Transverse colon (tissue), 4 donors: ENCODE results near the gene PCDHGA2. TPM values are rescaled to one million over a fixed set of nuclear protein-coding genes. Genes with fewer than 3 reads are reported as not detected.

ENCODE experiments used
- DNase-seq: peaks from one replicate; pipeline ENCODE4 v3.0.0-alpha.2; 2019
- H3K27ac ChIP-seq, 4 donors: fragments of 200-600 bp; sonication (generic); 2 replicates each; pipeline ENCODE4 v1.5.1; 2016 to 2018; ENCODE audit warnings: inconsistent platforms in 4 of 4
- H3K27me3 ChIP-seq: fragments of 200-600 bp; sonication (generic); 2 replicates; pipeline ENCODE4 v1.5.1; 2017; ENCODE audit warnings: inconsistent platforms
- H3K36me3 ChIP-seq, 4 donors: fragments of 200-600 bp; sonication (generic); 2 replicates each; pipeline ENCODE4 v1.5.1; 2017 to 2019; ENCODE audit warnings: inconsistent platforms in 4 of 4
- H3K4me1 ChIP-seq, 4 donors: fragments of 200-600 bp; sonication (generic); 2 replicates each; pipeline ENCODE4 v1.5.1; 2017 to 2020; ENCODE audit warnings: inconsistent platforms in 4 of 4
- H3K4me3 ChIP-seq, 4 donors: fragments of 200-600 bp; sonication (generic); 1 replicate in 1 of 4; 2 replicates in 3 of 4; pipeline versions ENCODE4 v1.5.1 to v1.6.1; 2017 to 2019; ENCODE audit warnings: inconsistent platforms in 4 of 4
- H3K9me3 ChIP-seq, 2 donors: fragments of 200-600 bp; sonication (generic); 2 replicates each; pipeline ENCODE4 v1.5.1; 2017 to 2019; ENCODE audit warnings: inconsistent platforms in 2 of 2
- CTCF ChIP-seq, 5 experiments: fragments of 200-600 bp in 3 of 5; fragments of 450-650 bp in 2 of 5; sonication (generic) in 3 of 5; IDR thresholded peaks; 1 replicate in 2 of 5; 2 replicates in 3 of 5; pipeline ENCODE4 v1.5.1; 2016 to 2017; ENCODE audit warnings: antibody characterized with exemption in 5 of 5, inconsistent platforms in 3 of 5, mild to moderate bottlenecking in 2 of 5, moderate library complexity in 1 of 5
- EP300 ChIP-seq: sonication (generic); formaldehyde crosslinking; IDR thresholded peaks from one replicate; pipeline ENCODE4 v1.6.1; 2017; ENCODE audit warnings: antibody characterized with exemption, low read depth
- POLR2A ChIP-seq: fragments of 450-650 bp; IDR thresholded peaks from one replicate; pipeline ENCODE4 v1.6.1; 2016; ENCODE audit warnings: antibody characterized with exemption, mild to moderate bottlenecking, moderate library complexity
- POLR2AphosphoS5 ChIP-seq, 3 donors: sonication (generic); formaldehyde crosslinking; IDR thresholded peaks; one replicate each; pipeline ENCODE4 v1.6.1; 2016; ENCODE audit warnings: antibody characterized with exemption in 3 of 3
- WGBS, 2 donors: methylation state at CpG; one replicate each; pipeline ENCODE4 v1.1.5; 2018; ENCODE audit warnings: low coverage in 1 of 2; 5-methylcytosine and 5-hydroxymethylcytosine counted together
- in situ Hi-C, 4 donors: fragments of 200-750 bp; cut with MboI; loops; one replicate each; pipeline versions ENCODE4 v1.15.0 to v1.15.1; 2017; ENCODE audit warnings: low sequenced_read_pairs in 3 of 4, low pct_ligation_motif_present in 1 of 4, low pct_unique_long_range_greater_than_20kb in 1 of 4
- intact Hi-C: fragments of 100-400 bp; cut with DNase I; formaldehyde crosslinking; loops from one replicate; pipeline ENCODE4 v1.15.1; 2023; ENCODE audit warnings: low total_unique reads
- total RNA-seq, 4 donors: library from RNA; depleted of rRNA; stranded (reverse); fragments of >200 nt; gene quantifications; one replicate each; pipeline ENCODE4 v1.1.0, GENCODE V29; 2016

The PCDHGA2 gene
- total RNA-seq, 4 donors from 2014 or later = 0.68 to 1.9 (median 1.6) TPM

- intact Hi-C loops = no loop called here
- no peaks in the 10 kb centered on the region for H3K4me1 ChIP-seq
- H3K27me3 ChIP-seq = peaks cover 11% of the 10 kb centered on the region
- in situ Hi-C loops = loop anchor here in 1 of 4 donors (25.0 kb wide), 1 partner anchor 177 kb away; the partner anchor contains the start of genes PCDHB12, PCDHB13 and PCDHB14
- H3K27ac ChIP-seq = no peak overlapping the region
- no peak overlapping the region for H3K4me3 ChIP-seq
- H3K9me3 ChIP-seq = peaks cover 74 to 89% of the 10 kb centered on the region in 2 donors
- DNase-seq = no peak
- no peaks in the 10 kb centered on the region for H3K36me3 ChIP-seq
- no peak for TF ChIP-seq CTCF (IDR thresholded peaks at IDR 0.05)
- no peak for TF ChIP-seq POLR2AphosphoS5 (IDR thresholded peaks at IDR 0.05)
- no peak for TF ChIP-seq POLR2A
- no peak for TF ChIP-seq EP300
- 76 to 80% methylated on average over 3 to 65 of the region's 77 CpGs for WGBS, 2 donors
Observed at GRCh38 chr5:141389153-141390042, 50.8 kb downstream of the PCDHGA2 start.

- no peaks in the 10 kb centered on the region for H3K36me3 ChIP-seq
- H3K4me1 ChIP-seq = no peaks in the 10 kb centered on the region
- TF ChIP-seq POLR2AphosphoS5 (IDR thresholded peaks at IDR 0.05) (no peak), CTCF (IDR thresholded peaks at IDR 0.05) (no peak), EP300 (no peak), POLR2A (no peak)
- in situ Hi-C loops = loop anchor here in 1 of 4 donors (25.0 kb wide), 1 partner anchor 180 kb away; the partner anchor contains the start of genes PCDHB12, PCDHB13 and PCDHB14
- intact Hi-C loops = no loop called here
- H3K9me3 ChIP-seq = peaks cover 63 to 83% of the 10 kb centered on the region in 2 donors
- no peak within 1 kb of the TSS for H3K27ac ChIP-seq
- no peak for DNase-seq
- H3K4me3 ChIP-seq = no peak within 1 kb of the TSS
- peaks cover 23% of the 10 kb centered on the region for H3K27me3 ChIP-seq
- WGBS, 2 donors = 30 to 65% methylated on average over 6 to 38 of the region's 38 CpGs
Observed at GRCh38 chr5:141392429-141393198, 54.1 kb downstream of the PCDHGA2 start, which contains the start of gene PCDHGA8. TSS of gene PCDHGA8 (plus strand) at chr5:141392633. CDS start at chr5:141392814, 181 bp downstream.

Other genes starting within 250 kb of the PCDHGA2 start
- 1 to 10 TPM in 3 of 4 donors, under 1 TPM in 1; 0.80 to 1.9 (median 1.2) TPM for gene PCDHB2, start 244.1 kb upstream of the PCDHGA2 start, total RNA-seq
- gene PCDHB3, start 238.3 kb upstream of the PCDHGA2 start, total RNA-seq = under 1 TPM in 3 of 4 donors, not detected in 1; 0.64 to 0.82 (median 0.80) TPM
- gene PCDHB4, start 216.9 kb upstream of the PCDHGA2 start, total RNA-seq = 1 to 10 TPM in 1 of 4 donors, under 1 TPM in 3; 0.68 to 2.2 (median 0.77) TPM
- 1 to 10 TPM in 3 of 4 donors, not detected in 1; 1.1 to 3.0 (median 1.3) TPM for gene PCDHB5, start 203.6 kb upstream of the PCDHGA2 start, total RNA-seq
- gene PCDHB6, start 188.7 kb upstream of the PCDHGA2 start, total RNA-seq = under 1 TPM in 2 of 4 donors, not detected in 2; 0.14 to 0.32 TPM
- 1 to 10 TPM in 1 of 4 donors, under 1 TPM in 3; 0.37 to 1.6 (median 0.67) TPM for gene PCDHB7, start 166.1 kb upstream of the PCDHGA2 start, total RNA-seq
- under 1 TPM in 2 of 4 donors, not detected in 2; 0.14 to 0.16 TPM for gene PCDHB8, start 161.0 kb upstream of the PCDHGA2 start, total RNA-seq
- gene PCDHB16, start 156.4 kb upstream of the PCDHGA2 start, total RNA-seq = 1 to 10 TPM in 1 of 4 donors, under 1 TPM in 3; 0.20 to 1.6 (median 0.65) TPM
- gene PCDHB9, start 151.6 kb upstream of the PCDHGA2 start, total RNA-seq = 1 to 10 TPM in 1 of 4 donors, under 1 TPM in 2, not detected in 1; 0.40 to 1.6 (median 0.64) TPM
- gene PCDHB10, start 146.4 kb upstream of the PCDHGA2 start, total RNA-seq = 1 to 10 TPM in 1 of 4 donors, under 1 TPM in 2, not detected in 1; 0.68 to 1.1 (median 0.79) TPM
- 1 to 10 TPM in 1 of 4 donors, under 1 TPM in 3; 0.20 to 1.5 (median 0.61) TPM for gene PCDHB11, start 139.1 kb upstream of the PCDHGA2 start, total RNA-seq
- gene PCDHB12, start 130.0 kb upstream of the PCDHGA2 start, total RNA-seq = 1 to 10 TPM in 2 of 4 donors, under 1 TPM in 2; 0.40 to 1.9 (median 1.1) TPM
- gene PCDHB13, start 124.8 kb upstream of the PCDHGA2 start, total RNA-seq = 1 to 10 TPM; 1.8 to 4.1 (median 2.5) TPM
- gene PCDHB14, start 115.4 kb upstream of the PCDHGA2 start, total RNA-seq = 1 to 10 TPM; 1.4 to 3.3 (median 2.8) TPM
- gene PCDHB15, start 93.4 kb upstream of the PCDHGA2 start, total RNA-seq = 1 to 10 TPM in 3 of 4 donors, under 1 TPM in 1; 0.75 to 5.6 (median 1.1) TPM
- gene SLC25A2, start 34.7 kb upstream of the PCDHGA2 start, total RNA-seq = 1 to 10 TPM in 2 of 4 donors, not detected in 2; 1.4 to 1.8 TPM
- gene TAF7, start 18.0 kb upstream of the PCDHGA2 start, total RNA-seq = 10 to 100 TPM; 41.9 to 62.5 (median 50.3) TPM
- under 1 TPM in 2 of 4 donors, not detected in 2; 0.55 to 0.64 TPM for gene PCDHGA1, start 8.2 kb upstream of the PCDHGA2 start, total RNA-seq
- 1 to 10 TPM in 2 of 4 donors, under 1 TPM in 2; 0.55 to 4.9 (median 1.1) TPM for gene PCDHGA3, start 5.1 kb downstream of the PCDHGA2 start, total RNA-seq
- 10 to 100 TPM in 1 of 4 donors, 1 to 10 TPM in 2, under 1 TPM in 1; 0.96 to 10.5 (median 3.4) TPM for gene PCDHGB1, start 11.3 kb downstream of the PCDHGA2 start, total RNA-seq
- 10 to 100 TPM in 1 of 4 donors, 1 to 10 TPM in 2, not detected in 1; 1.4 to 18.0 (median 1.6) TPM for gene PCDHGA4, start 16.3 kb downstream of the PCDHGA2 start, total RNA-seq
- gene PCDHGB2, start 21.2 kb downstream of the PCDHGA2 start, total RNA-seq = 10 to 100 TPM in 1 of 4 donors, 1 to 10 TPM in 3; 2.1 to 12.7 (median 3.2) TPM
- gene PCDHGA5, start 25.4 kb downstream of the PCDHGA2 start, total RNA-seq = 1 to 10 TPM in 3 of 4 donors, not detected in 1; 2.5 to 4.1 (median 3.4) TPM
- 1 to 10 TPM; 1.4 to 3.8 (median 2.6) TPM for gene PCDHGB3, start 31.5 kb downstream of the PCDHGA2 start, total RNA-seq
- 1 to 10 TPM; 2.4 to 7.5 (median 3.7) TPM for gene PCDHGA6, start 35.1 kb downstream of the PCDHGA2 start, total RNA-seq
- 1 to 10 TPM; 2.0 to 8.6 (median 3.2) TPM for gene PCDHGA7, start 44.0 kb downstream of the PCDHGA2 start, total RNA-seq
- gene PCDHGB4, start 48.9 kb downstream of the PCDHGA2 start, total RNA-seq = 1 to 10 TPM in 2 of 4 donors, under 1 TPM in 2; 0.40 to 4.4 (median 2.4) TPM
- gene PCDHGA8, start 53.9 kb downstream of the PCDHGA2 start, total RNA-seq = 10 to 100 TPM in 1 of 4 donors, 1 to 10 TPM in 3; 1.5 to 11.5 (median 2.5) TPM
- 10 to 100 TPM in 2 of 4 donors, 1 to 10 TPM in 2; 5.3 to 23.3 (median 9.2) TPM for gene PCDHGB5, start 59.2 kb downstream of the PCDHGA2 start, total RNA-seq
- 1 to 10 TPM; 1.2 to 4.6 (median 3.4) TPM for gene PCDHGA9, start 64.0 kb downstream of the PCDHGA2 start, total RNA-seq
- 1 to 10 TPM; 1.9 to 5.9 (median 4.7) TPM for gene PCDHGB6, start 69.3 kb downstream of the PCDHGA2 start, total RNA-seq
- 1 to 10 TPM; 4.0 to 6.5 (median 6.1) TPM for gene PCDHGA10, start 74.2 kb downstream of the PCDHGA2 start, total RNA-seq
- 10 to 100 TPM in 1 of 4 donors, 1 to 10 TPM in 3; 7.0 to 10.1 (median 9.1) TPM for gene PCDHGB7, start 78.9 kb downstream of the PCDHGA2 start, total RNA-seq
- 1 to 10 TPM; 2.6 to 5.8 (median 4.4) TPM for gene PCDHGA11, start 82.3 kb downstream of the PCDHGA2 start, total RNA-seq
- gene PCDHGA12, start 91.7 kb downstream of the PCDHGA2 start, total RNA-seq = 10 to 100 TPM in 1 of 4 donors, 1 to 10 TPM in 3; 1.6 to 14.2 (median 4.8) TPM
- 10 to 100 TPM in 3 of 4 donors, 1 to 10 TPM in 1; 6.0 to 17.0 (median 13.6) TPM for gene PCDHGC3, start 137.2 kb downstream of the PCDHGA2 start, total RNA-seq
- gene PCDHGC4, start 146.3 kb downstream of the PCDHGA2 start, total RNA-seq = 10 to 100 TPM in 1 of 4 donors, 1 to 10 TPM in 3; 1.8 to 26.5 (median 2.7) TPM
- gene PCDHGC5, start 150.3 kb downstream of the PCDHGA2 start, total RNA-seq = 1 to 10 TPM in 2 of 4 donors, under 1 TPM in 2; 0.20 to 2.5 (median 1.0) TPM